SK-N-SH treated with all-trans-retinoic acid at 6 μM for 48 hours (cell line): ENCODE data around the gene MEG3.

Experiments
- ARNTL ChIP-seq: fragments of 450-650 bp; formaldehyde crosslinking; IDR thresholded peaks from 2 replicates; pipeline ENCODE4 v1.5.0; 2020; ENCODE audit warnings: low read depth, mild to moderate bottlenecking, moderate library complexity, borderline replicate concordance
- CSDC2 ChIP-seq: fragments of 250-450 bp; sonication (Bioruptor Pico); IDR thresholded peaks from 2 replicates; pipeline ENCODE4 v1.5.0; 2020; ENCODE audit warnings: mild to moderate bottlenecking, moderate library complexity
- POU6F1 ChIP-seq: fragments of 250-450 bp; sonication (Bioruptor Pico); IDR thresholded peaks from 2 replicates; pipeline ENCODE4 v1.8.0; 2021; ENCODE audit warnings: low read depth, mild to moderate bottlenecking, moderate library complexity, borderline replicate concordance
- TOX ChIP-seq: fragments of 250-450 bp; sonication (Bioruptor Pico); IDR thresholded peaks from 2 replicates; pipeline ENCODE4 v1.8.0; 2021; ENCODE audit warnings: mild to moderate bottlenecking, moderate library complexity, borderline replicate concordance
- ZFP30 ChIP-seq: fragments of 450-650 bp; formaldehyde crosslinking; IDR thresholded peaks from 2 replicates; pipeline ENCODE4 v1.5.0; 2022; ENCODE audit warnings: mild to moderate bottlenecking, moderate library complexity
- ZNF8 ChIP-seq: fragments of 450-650 bp; formaldehyde crosslinking; IDR thresholded peaks from 2 replicates; pipeline ENCODE4 v1.5.0; 2020; ENCODE audit warnings: mild to moderate bottlenecking, moderate library complexity

GRCh38 chr14:100903134-100903468 lies 77.2 kb downstream of the MEG3 start:
- TF ChIP-seq CSDC2 (CRISPR knock-in tag), result no peak
- no peak for TF ChIP-seq TOX (CRISPR knock-in tag)
- no peak for TF ChIP-seq ARNTL
- TF ChIP-seq POU6F1, result no peak
- no peak for TF ChIP-seq ZNF8
- no peak for TF ChIP-seq ZFP30 (CRISPR knock-in tag)
